GM23248 (cell line): ENCODE results near the gene UVRAG.

Experiments used
- EZH2 ChIP-seq: fragments of 200-600 bp; sonication (generic); IDR thresholded peaks from 2 replicates; pipeline ENCODE4 v1.6.1; 2018; ENCODE audit warnings: antibody characterized with exemption, mild to moderate bottlenecking; ENCODE audit not compliant: insufficient read depth, poor library complexity, severe bottlenecking
- EZH2phosphoT487 ChIP-seq: fragments of 200-600 bp; sonication (generic); IDR thresholded peaks from 2 replicates; pipeline ENCODE4 v1.6.1; 2018; ENCODE audit warnings: antibody characterized with exemption, moderate library complexity, mild to moderate bottlenecking, low read depth; ENCODE audit not compliant: insufficient read depth

DNA sequence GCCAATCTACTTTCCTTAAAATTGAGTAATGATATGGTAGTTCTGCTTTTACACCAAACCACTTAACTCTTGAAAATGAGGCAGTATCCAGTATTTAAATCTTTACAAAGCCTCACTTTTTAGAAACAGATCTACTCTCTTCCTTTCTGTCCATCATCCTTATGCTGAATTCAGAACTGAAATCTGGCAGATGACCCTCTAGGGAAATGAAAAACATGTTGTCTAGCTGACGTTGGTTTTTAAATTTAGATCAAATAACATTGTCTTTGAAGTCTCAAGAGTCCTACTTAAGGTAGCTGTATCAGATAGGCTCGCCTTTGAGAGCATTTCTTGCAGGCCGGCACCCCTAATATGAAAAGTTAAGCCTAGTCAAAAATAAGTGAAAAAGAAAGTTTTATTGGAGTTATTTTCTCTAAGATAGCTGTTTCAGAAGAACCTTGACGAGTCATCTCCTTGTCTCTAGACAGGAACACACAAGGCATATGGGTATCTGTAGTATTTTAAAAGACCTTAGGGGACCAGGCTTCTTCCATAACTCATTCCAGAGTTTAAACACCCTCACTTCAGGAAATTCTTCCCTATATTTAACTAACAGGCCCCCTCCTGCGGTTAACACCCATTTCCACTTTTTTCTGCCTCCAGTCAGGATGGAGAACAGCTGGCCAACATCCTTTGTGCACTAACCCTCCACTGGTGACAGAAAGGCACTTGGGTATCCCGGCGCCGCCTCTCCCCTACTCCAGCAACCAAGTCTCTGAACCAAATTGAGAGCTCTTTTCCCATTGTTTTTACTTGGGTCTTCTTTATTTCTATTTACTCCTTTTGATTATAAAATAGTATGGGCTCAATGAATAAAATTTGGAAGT lies 310.1 kb downstream of the UVRAG start:
- TF ChIP-seq EZH2phosphoT487, result no peak
- no peak for TF ChIP-seq EZH2
